ENCODE results near the gene SDK1. TPM values are rescaled to one million over a fixed set of nuclear protein-coding genes. Genes with fewer than 3 reads are reported as not detected.
"Not testable (repeated sequence)": the region's sequence is repeated elsewhere in the genome, so short reads cannot be mapped to it uniquely, and the experiment has no call there.

SDK1 gene
- total RNA-seq, 2 donors from 2014 or later = 3.1 to 3.6 TPM

GRCh38 chr7:4257146-4258111, 956.4 kb downstream of the SDK1 start:
- Histone ChIP-seq H3K4me3 (no peak overlapping the region), H3K27ac (no peak overlapping the region), H3K4me1 (no peaks in the 10 kb centered on the region), H3K9me3 (peaks cover 0 to 4% of the 10 kb centered on the region in 2 donors), H3K27me3 (no peaks in the 10 kb centered on the region), H3K36me3 (no peaks in the 10 kb centered on the region)
- TF ChIP-seq, protein P1, sequence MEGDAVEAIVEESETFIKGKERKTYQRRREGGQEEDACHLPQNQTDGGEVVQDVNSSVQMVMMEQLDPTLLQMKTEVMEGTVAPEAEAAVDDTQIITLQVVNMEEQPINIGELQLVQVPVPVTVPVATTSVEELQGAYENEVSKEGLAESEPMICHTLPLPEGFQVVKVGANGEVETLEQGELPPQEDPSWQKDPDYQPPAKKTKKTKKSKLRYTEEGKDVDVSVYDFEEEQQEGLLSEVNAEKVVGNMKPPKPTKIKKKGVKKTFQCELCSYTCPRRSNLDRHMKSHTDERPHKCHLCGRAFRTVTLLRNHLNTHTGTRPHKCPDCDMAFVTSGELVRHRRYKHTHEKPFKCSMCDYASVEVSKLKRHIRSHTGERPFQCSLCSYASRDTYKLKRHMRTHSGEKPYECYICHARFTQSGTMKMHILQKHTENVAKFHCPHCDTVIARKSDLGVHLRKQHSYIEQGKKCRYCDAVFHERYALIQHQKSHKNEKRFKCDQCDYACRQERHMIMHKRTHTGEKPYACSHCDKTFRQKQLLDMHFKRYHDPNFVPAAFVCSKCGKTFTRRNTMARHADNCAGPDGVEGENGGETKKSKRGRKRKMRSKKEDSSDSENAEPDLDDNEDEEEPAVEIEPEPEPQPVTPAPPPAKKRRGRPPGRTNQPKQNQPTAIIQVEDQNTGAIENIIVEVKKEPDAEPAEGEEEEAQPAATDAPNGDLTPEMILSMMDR (IDR thresholded peaks at IDR 0.05) = no peak
- DNase-seq (ENCODE audit: low spot score) = no peak

DNA sequence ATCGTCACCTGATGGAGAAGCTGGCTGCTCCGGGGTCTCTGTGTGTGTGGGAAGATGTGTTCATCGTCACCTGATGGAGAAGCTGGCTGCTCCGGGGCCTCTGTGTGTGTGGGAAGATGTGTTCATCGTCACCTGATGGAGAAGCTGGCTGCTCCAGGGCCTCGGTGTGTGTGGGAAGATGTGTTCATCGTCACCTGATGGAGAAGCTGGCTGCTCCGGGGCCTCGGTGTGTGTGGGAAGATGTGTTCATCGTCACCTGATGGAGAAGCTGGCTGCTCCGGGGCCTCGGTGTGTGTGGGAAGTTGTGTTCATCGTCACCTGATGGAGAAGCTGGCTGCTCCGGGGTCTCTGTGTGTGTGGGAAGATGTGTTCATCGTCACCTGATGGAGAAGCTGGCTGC, 959.1 kb downstream of the SDK1 start:
- not testable (repeated sequence) for H3K9me3 ChIP-seq; H3K4me1 ChIP-seq; H3K27ac ChIP-seq; H3K4me3 ChIP-seq; H3K27me3 ChIP-seq; H3K36me3 ChIP-seq; DNase-seq (ENCODE audit: low spot score)

DNA sequence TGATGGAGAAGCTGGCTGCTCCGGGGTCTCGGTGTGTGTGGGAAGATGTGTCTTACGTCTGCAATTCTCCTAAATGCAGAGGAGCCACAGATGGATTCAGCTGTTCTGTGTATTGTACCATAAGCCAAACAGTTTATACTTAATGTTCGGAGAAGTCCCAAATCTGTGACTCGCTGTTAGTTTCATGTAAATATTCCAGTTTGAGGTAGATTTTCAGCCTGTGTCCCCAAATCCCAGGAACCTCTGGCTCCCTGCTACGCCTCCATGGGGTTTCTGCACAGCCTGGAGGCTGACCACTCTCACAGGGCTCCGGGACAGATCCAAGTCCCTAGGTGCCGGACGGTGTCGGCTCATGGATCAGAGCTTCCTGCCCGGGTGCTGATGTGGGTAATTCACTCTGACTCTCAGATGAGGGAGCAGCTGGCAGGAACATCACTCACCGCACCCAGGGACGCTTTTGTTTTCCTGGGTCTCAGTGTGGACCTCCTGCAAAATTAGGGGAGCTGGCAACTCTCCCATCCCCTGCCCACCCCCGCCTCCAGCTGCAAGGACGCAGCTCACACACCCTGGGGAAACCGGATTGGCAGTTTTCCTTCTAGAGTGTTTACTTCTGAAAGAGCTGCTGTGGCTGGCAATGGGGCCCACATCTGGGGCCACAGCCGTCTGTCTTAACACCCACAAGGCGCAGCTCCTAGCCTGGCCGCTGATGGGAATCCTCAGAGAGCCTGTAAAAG, 960.0 kb downstream of the SDK1 start:
- H3K4me1 ChIP-seq = no peaks in the 10 kb centered on the region
- no peaks in the 10 kb centered on the region for H3K27me3 ChIP-seq
- H3K9me3 ChIP-seq = no peaks in the 10 kb centered on the region
- DNase-seq (ENCODE audit: low spot score) = no peak
- H3K27ac ChIP-seq = no peak overlapping the region
- H3K36me3 ChIP-seq = no peaks in the 10 kb centered on the region
- TF ChIP-seq, protein P1 (IDR thresholded peaks at IDR 0.05) = no peak
- no peak overlapping the region for H3K4me3 ChIP-seq

DNA sequence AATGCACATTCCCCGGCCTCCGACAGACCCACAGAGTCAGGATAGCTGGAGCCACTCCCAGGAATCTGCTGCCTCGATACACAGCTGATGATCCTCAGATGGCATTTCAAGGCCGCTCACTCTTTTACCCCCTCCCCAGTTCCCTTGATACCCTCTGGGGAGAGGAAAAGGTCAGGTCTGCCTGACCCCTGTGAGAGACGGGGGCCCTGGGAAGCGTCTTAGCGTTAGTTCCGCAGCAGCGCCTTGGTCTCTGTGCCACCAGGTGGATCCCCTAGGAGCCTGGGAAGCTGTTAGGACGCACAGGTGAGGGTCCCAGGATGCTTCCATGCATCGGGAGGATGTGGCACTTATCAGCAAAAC, 960.5 kb downstream of the SDK1 start:
- H3K27ac ChIP-seq = no peak overlapping the region
- no peaks in the 10 kb centered on the region for H3K4me1 ChIP-seq
- H3K9me3 ChIP-seq = no peaks in the 10 kb centered on the region
- no peaks in the 10 kb centered on the region for H3K27me3 ChIP-seq
- no peak overlapping the region for H3K4me3 ChIP-seq
- H3K36me3 ChIP-seq = no peaks in the 10 kb centered on the region
- TF ChIP-seq, protein P1 (IDR thresholded peaks at IDR 0.05) = no peak
- no peak for DNase-seq (ENCODE audit: low spot score)

- H3K4me1 ChIP-seq; H3K27ac ChIP-seq; H3K27me3 ChIP-seq; H3K36me3 ChIP-seq; H3K9me3 ChIP-seq; DNase-seq (ENCODE audit: low spot score); H3K4me3 ChIP-seq: not testable (repeated sequence)
Measured at GRCh38 chr7:4264206-4264605, 963.2 kb downstream of the SDK1 start.

GRCh38 chr7:4265066-4265465, 964.0 kb downstream of the SDK1 start:
- no peak overlapping the region for H3K4me3 ChIP-seq
- H3K9me3 ChIP-seq = no peaks in the 10 kb centered on the region
- TF ChIP-seq, protein P1 (IDR thresholded peaks at IDR 0.05) = no peak
- no peaks in the 10 kb centered on the region for H3K4me1 ChIP-seq
- no peak overlapping the region for H3K27ac ChIP-seq
- no peaks in the 10 kb centered on the region for H3K27me3 ChIP-seq
- peak; percentile 28 for DNase-seq (ENCODE audit: low spot score)
- no peaks in the 10 kb centered on the region for H3K36me3 ChIP-seq

All from right atrium auricular region (tissue), 2 donors.